Loucy (cell line): Measurements from ENCODE around the gene MRPL36.
A peak's percentile ranks its signal among the peaks of the same experiment; 100 is the strongest.

Experiments
- H2AFZ ChIP-seq: fragments of 200-600 bp; sonication (generic); 2 replicates; pipeline ENCODE4 v1.6.0; 2016; ENCODE audit warnings: antibody characterized with exemption, mild to moderate bottlenecking, low read length, moderate library complexity
- H3F3A ChIP-seq: fragments of 200-600 bp; 2 replicates; pipeline ENCODE4 v1.6.0; 2016; ENCODE audit warnings: antibody characterized with exemption, low read depth, mild to moderate bottlenecking
- H3K27me3 ChIP-seq: fragments of 200-600 bp; sonication (generic); 2 replicates; pipeline ENCODE4 v1.6.1; 2014; ENCODE audit warnings: low read length, mild to moderate bottlenecking; ENCODE audit not compliant: insufficient read depth, poor library complexity, severe bottlenecking
- H3K36me3 ChIP-seq: fragments of 200-600 bp; sonication (generic); 2 replicates; pipeline ENCODE4 v1.6.1; 2016; ENCODE audit warnings: low read length; ENCODE audit not compliant: insufficient read depth
- H3K4me1 ChIP-seq: fragments of 200-600 bp; sonication (generic); 2 replicates; pipeline ENCODE4 v1.5.1; 2014; ENCODE audit warnings: low read length, mild to moderate bottlenecking; ENCODE audit not compliant: insufficient read depth, poor library complexity, severe bottlenecking
- H3K4me2 ChIP-seq: fragments of 200-600 bp; sonication (generic); 2 replicates; pipeline ENCODE4 v1.6.0; 2014; ENCODE audit warnings: antibody characterized with exemption, low read length, low read depth, mild to moderate bottlenecking; ENCODE audit not compliant: poor library complexity, severe bottlenecking
- H3K4me3 ChIP-seq: fragments of 200-600 bp; sonication (generic); 2 replicates; pipeline ENCODE4 v1.5.1; 2014; ENCODE audit warnings: low read length, mild to moderate bottlenecking, mixed read lengths; ENCODE audit not compliant: poor library complexity, severe bottlenecking
- H3K79me2 ChIP-seq: fragments of 200-600 bp; sonication (generic); 2 replicates; pipeline ENCODE4 v1.6.1; 2014; ENCODE audit warnings: low read length; ENCODE audit not compliant: insufficient read depth
- H3K9ac ChIP-seq: fragments of 200-600 bp; sonication (generic); 2 replicates; pipeline ENCODE4 v1.6.0; 2014; ENCODE audit warnings: mild to moderate bottlenecking, low read depth, low read length, moderate library complexity; ENCODE audit not compliant: poor library complexity, severe bottlenecking
- H3K9me2 ChIP-seq: fragments of 200-600 bp; sonication (generic); replicated peaks from 2 replicates; pipeline ENCODE4 v1.6.1; 2016; ENCODE audit warnings: low read depth, low read length, mixed read lengths
- H3K9me3 ChIP-seq: fragments of 200-600 bp; sonication (generic); 2 replicates; pipeline ENCODE4 v1.6.1; 2014; ENCODE audit warnings: mild to moderate bottlenecking, antibody characterized with exemption, low read length, low read depth; ENCODE audit not compliant: insufficient read depth
- H4K20me1 ChIP-seq: fragments of 200-600 bp; sonication (generic); 2 replicates; pipeline ENCODE4 v1.6.0; 2014; ENCODE audit warnings: antibody characterized with exemption, low read length, mild to moderate bottlenecking; ENCODE audit not compliant: insufficient read depth, poor library complexity, severe bottlenecking
- EZH2phosphoT487 ChIP-seq: fragments of 200-600 bp; IDR thresholded peaks from 2 replicates; pipeline ENCODE4 v1.6.1; 2018; ENCODE audit warnings: antibody characterized with exemption, mild to moderate bottlenecking, moderate library complexity, borderline replicate concordance
- TF ChIP-seq, protein P1 (sequence below): fragments of 200-600 bp; sonication (generic); conservative IDR thresholded peaks from 2 replicates; pipeline ENCODE4 v1.5.1; 2014; ENCODE audit warnings: mild to moderate bottlenecking, antibody characterized with exemption, low read length

MRPL36 gene

GRCh38 chr5:1824109-1824821 lies 24.6 kb upstream of the MRPL36 start:
- TF ChIP-seq, protein P1, sequence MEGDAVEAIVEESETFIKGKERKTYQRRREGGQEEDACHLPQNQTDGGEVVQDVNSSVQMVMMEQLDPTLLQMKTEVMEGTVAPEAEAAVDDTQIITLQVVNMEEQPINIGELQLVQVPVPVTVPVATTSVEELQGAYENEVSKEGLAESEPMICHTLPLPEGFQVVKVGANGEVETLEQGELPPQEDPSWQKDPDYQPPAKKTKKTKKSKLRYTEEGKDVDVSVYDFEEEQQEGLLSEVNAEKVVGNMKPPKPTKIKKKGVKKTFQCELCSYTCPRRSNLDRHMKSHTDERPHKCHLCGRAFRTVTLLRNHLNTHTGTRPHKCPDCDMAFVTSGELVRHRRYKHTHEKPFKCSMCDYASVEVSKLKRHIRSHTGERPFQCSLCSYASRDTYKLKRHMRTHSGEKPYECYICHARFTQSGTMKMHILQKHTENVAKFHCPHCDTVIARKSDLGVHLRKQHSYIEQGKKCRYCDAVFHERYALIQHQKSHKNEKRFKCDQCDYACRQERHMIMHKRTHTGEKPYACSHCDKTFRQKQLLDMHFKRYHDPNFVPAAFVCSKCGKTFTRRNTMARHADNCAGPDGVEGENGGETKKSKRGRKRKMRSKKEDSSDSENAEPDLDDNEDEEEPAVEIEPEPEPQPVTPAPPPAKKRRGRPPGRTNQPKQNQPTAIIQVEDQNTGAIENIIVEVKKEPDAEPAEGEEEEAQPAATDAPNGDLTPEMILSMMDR, result peak; percentile 33
- no peak for TF ChIP-seq EZH2phosphoT487
- H3K9me3 ChIP-seq, result no peaks in the 10 kb centered on the region
- no peaks in the 10 kb centered on the region for H3K9me2 ChIP-seq
- no peaks in the 10 kb centered on the region for H3K27me3 ChIP-seq
- H3K79me2 ChIP-seq, result no peaks in the 10 kb centered on the region
- no peak overlapping the region for H2AFZ ChIP-seq
- no peaks in the 10 kb centered on the region for H3F3A ChIP-seq
- H3K4me1 ChIP-seq, result no peaks in the 10 kb centered on the region
- H3K4me2 ChIP-seq, result no peak overlapping the region
- no peak overlapping the region for H3K4me3 ChIP-seq
- peaks cover 34% of the 10 kb centered on the region; the same call in 1 of the 2 replicates for H3K36me3 ChIP-seq
- no peaks in the 10 kb centered on the region for H4K20me1 ChIP-seq
- no peak overlapping the region for H3K9ac ChIP-seq

GRCh38 chr5:1823381-1824034 lies 23.9 kb upstream of the MRPL36 start:
- H2AFZ ChIP-seq, result no peak overlapping the region
- TF ChIP-seq, protein P1, result no peak
- no peak for TF ChIP-seq EZH2phosphoT487
- no peak overlapping the region for H3K4me3 ChIP-seq
- H3F3A ChIP-seq, result no peaks in the 10 kb centered on the region
- peaks cover 41% of the 10 kb centered on the region; the same call in 1 of the 2 replicates for H3K36me3 ChIP-seq
- no peaks in the 10 kb centered on the region for H3K4me1 ChIP-seq
- H3K9ac ChIP-seq, result no peak overlapping the region
- no peaks in the 10 kb centered on the region for H3K79me2 ChIP-seq
- no peaks in the 10 kb centered on the region for H3K9me3 ChIP-seq
- no peaks in the 10 kb centered on the region for H4K20me1 ChIP-seq
- H3K9me2 ChIP-seq, result no peaks in the 10 kb centered on the region
- no peaks in the 10 kb centered on the region for H3K27me3 ChIP-seq
- H3K4me2 ChIP-seq, result no peak overlapping the region

- Histone ChIP-seq H3K4me2 (no peak overlapping the region), H3K4me3 (no peak overlapping the region), H3K9me3 (no peaks in the 10 kb centered on the region), H3K9ac (no peak overlapping the region), H4K20me1 (no peaks in the 10 kb centered on the region), H3K9me2 (no peaks in the 10 kb centered on the region), H3F3A (no peaks in the 10 kb centered on the region), H3K36me3 (peaks cover 57% of the 10 kb centered on the region; the same call in 1 of the 2 replicates), H3K27me3 (no peaks in the 10 kb centered on the region), H2AFZ (no peak overlapping the region), H3K79me2 (no peaks in the 10 kb centered on the region), H3K4me1 (no peaks in the 10 kb centered on the region)
- TF ChIP-seq, protein P1, result no peak
- TF ChIP-seq EZH2phosphoT487, result no peak
Observed at GRCh38 chr5:1821862-1822261, 22.2 kb upstream of the MRPL36 start.
